GM12878 (cell line): Measurements from ENCODE around the gene IFNK. TPM values are rescaled to one million over a fixed set of nuclear protein-coding genes. Genes with fewer than 3 reads are reported as not detected.

Experiments used
- ATAC-seq: fragments of 200-7000 bp; cut with Tn5 transposase; 3 replicates; pipeline ENCODE4 v1.9.1; 2020; ENCODE audit warnings: mild to moderate bottlenecking, moderate library complexity
- BruUV-seq: library from RNA; stranded (reverse); fragments of 400-500 nt; replicated peaks from 2 replicates; lab custom pipeline; 2021; lab: Mats Ljungman, UMichigan
- CTCF ChIA-PET: fragments of 300-600 bp; sonication (Branson Sonifier 250); formaldehyde crosslinking; extraction: SDS; loops from one replicate; lab custom pipeline; 2021; ENCODE audit warnings: inconsistent platforms; lab: Yijun Ruan, JAX
- POLR2A ChIA-PET: fragments of 350-600 bp; formaldehyde crosslinking; extraction: SDS; loops from one replicate; lab custom pipeline; 2021; ENCODE audit warnings: inconsistent platforms; lab: Charles Lee
- RAD21 ChIA-PET: fragments of 300-600 bp; sonication (Branson Sonifier 250); formaldehyde crosslinking; loops from one replicate; lab custom pipeline; 2023; ENCODE audit warnings: antibody characterized with exemption; ENCODE audit not compliant: unreplicated experiment; lab: Charles Lee
- SMC1A ChIA-PET: fragments of 300-600 bp; sonication (Branson Sonifier 250); formaldehyde crosslinking; loops from one replicate; lab custom pipeline; 2023; ENCODE audit not compliant: unreplicated experiment, uncharacterized antibody; lab: Charles Lee
- DNase-seq: peaks from one replicate; pipeline ENCODE4 v3.0.0-alpha.2; 2011; ENCODE audit warnings: low read depth, low spot score
- FAIRE-seq: peaks from 3 replicates; lab custom pipeline; 2011; peaks lifted over from hg19 to GRCh38; lab: Jason Lieb, UNC
- H2AFZ ChIP-seq: 2 replicates; pipeline ENCODE4 v1.6.0; 2011; ENCODE audit warnings: low read depth, low read length, control low read depth; ENCODE audit not compliant: control insufficient read depth
- H3K27ac ChIP-seq: 2 replicates; pipeline ENCODE4 v1.5.1; 2011; ENCODE audit warnings: control low read depth; ENCODE audit not compliant: control insufficient read depth, insufficient read depth
- H3K27me3 ChIP-seq, 2 experiments: replicated peaks in 1 of 2; 2 replicates each; pipeline versions ENCODE4 v1.6.0 to v1.6.1; 2011; ENCODE audit warnings: low read length in 1 of 2; ENCODE audit not compliant: control insufficient read depth in 2 of 2, insufficient read depth in 2 of 2
- H3K36me3 ChIP-seq, 2 experiments: 2 replicates each; pipeline ENCODE4 v1.5.1; 2011; ENCODE audit warnings: low read length in 1 of 2; ENCODE audit not compliant: control insufficient read depth in 2 of 2, insufficient read depth in 2 of 2
- H3K4me1 ChIP-seq: 2 replicates; pipeline ENCODE4 v1.6.1; 2011; ENCODE audit warnings: mild to moderate bottlenecking, low read length, moderate library complexity, mixed read lengths; ENCODE audit not compliant: control insufficient read depth, insufficient read depth
- H3K4me2 ChIP-seq: 2 replicates; pipeline ENCODE4 v1.6.0; 2011; ENCODE audit warnings: control low read depth; ENCODE audit not compliant: control insufficient read depth, insufficient read depth
- H3K4me3 ChIP-seq: fragments of 200-600 bp; sonication (generic); 2 replicates; pipeline ENCODE4 v1.5.1; 2016
- H3K79me2 ChIP-seq: 2 replicates; pipeline ENCODE4 v1.6.0; 2011; ENCODE audit warnings: low read length; ENCODE audit not compliant: control insufficient read depth, insufficient read depth
- H3K9ac ChIP-seq: 2 replicates; pipeline ENCODE4 v1.8.0; 2011; ENCODE audit warnings: low read length, control low read depth, mixed read lengths; ENCODE audit not compliant: control insufficient read depth, insufficient read depth
- H3K9me3 ChIP-seq: replicated peaks from 3 replicates; pipeline ENCODE4 v1.5.1; 2011; ENCODE audit warnings: mild to moderate bottlenecking, low read length; ENCODE audit not compliant: control insufficient read depth, insufficient read depth
- H4K20me1 ChIP-seq: 2 replicates; pipeline ENCODE4 v1.6.0; 2011; ENCODE audit not compliant: control insufficient read depth, insufficient read depth
- BMI1 ChIP-seq: fragments of 450-650 bp; IDR thresholded peaks from 2 replicates; pipeline ENCODE4 v1.6.1; 2016; ENCODE audit warnings: mild to moderate bottlenecking, moderate library complexity, borderline replicate concordance
- CBX5 ChIP-seq: sonication (generic); IDR thresholded peaks from 2 replicates; pipeline ENCODE4 v1.6.1; 2016; ENCODE audit warnings: low read depth, moderate library complexity, mild to moderate bottlenecking, inconsistent platforms
- CEBPB ChIP-seq, 2 experiments: fragments of 150-350 bp in 1 of 2; IDR thresholded peaks; 2 replicates each; pipeline ENCODE4 v1.6.1; 2012 to 2014; ENCODE audit warnings: low read depth in 2 of 2, low read length in 2 of 2, borderline replicate concordance in 1 of 2, inconsistent platforms in 1 of 2
- EGR1 ChIP-seq, 2 experiments: IDR thresholded peaks; 1 replicate in 1 of 2; 2 replicates in 1 of 2; pipeline ENCODE4 v1.6.1; 2011 to 2012; ENCODE audit warnings: low read depth in 2 of 2, low read length in 2 of 2, borderline replicate concordance in 1 of 2, mild to moderate bottlenecking in 1 of 2, moderate library complexity in 1 of 2
- NFYB ChIP-seq: IDR thresholded peaks from 2 replicates; pipeline ENCODE4 v1.6.1; 2011; ENCODE audit warnings: low read depth, mild to moderate bottlenecking, low read length, improper control_type of control experiment, moderate library complexity; ENCODE audit not compliant: insufficient read depth
- RB1 ChIP-seq: fragments of 450-650 bp; formaldehyde crosslinking; IDR thresholded peaks from 2 replicates; pipeline ENCODE4 v1.6.1; 2017; ENCODE audit warnings: mild to moderate bottlenecking, borderline replicate concordance
- WGBS: methylation state at CpG from one replicate; pipeline ENCODE4 v1.1.6; 2016; ENCODE audit warnings: low lambda C conversion rate; ENCODE audit not compliant: insufficient replicate concordance, insufficient coverage; ENCODE audit errors: missing lambda C conversion rate; 5-methylcytosine and 5-hydroxymethylcytosine counted together
- in situ Hi-C: fragments of 300-500 bp; cut with MboI; formaldehyde crosslinking; loops from 9 replicates; pipeline ENCODE4 v1.14.3; 2018; ENCODE audit warnings: mixed read lengths
- intact Hi-C: fragments of 100-400 bp; cut with micrococcal nuclease; formaldehyde crosslinking; loops from one replicate; pipeline ENCODE4 v1.14.2; 2022; ENCODE audit not compliant: unreplicated experiment
- polyA plus RNA-seq, 11 experiments: library from polyadenylated mRNA; depleted of rRNA in 4 of 11; unstranded in 6 of 11; stranded (reverse) in 5 of 11; fragments of >200 nt; fragmentation: Nextera tagmentation in 4 of 11; fragmentation: Illumina TruSeq in 1 of 11; extraction: Ambion mirVana in 4 of 11; extraction: Trizol in 1 of 11; gene quantifications; 1 replicate in 1 of 11; 2 replicates in 10 of 11; pipeline versions ENCODE4 v1.2.1 to v1.2.3, GENCODE V29; 2011 to 2016; ENCODE audit warnings: inconsistent platforms in 2 of 11, missing spikeins in 2 of 11, low read depth in 1 of 11
- total RNA-seq, 4 experiments: library from RNA; depleted of rRNA in 3 of 4; stranded (reverse); fragments of >200 nt in 3 of 4; fragmentation: Illumina TruSeq in 1 of 4; extraction: Trizol in 1 of 4; gene quantifications; 2 replicates each; pipeline versions ENCODE4 v1.2.1 to v1.2.3, GENCODE V29; 2013 to 2021
- TF ChIP-seq, protein P1 (sequence below): IDR thresholded peaks from 2 replicates; pipeline ENCODE4 v1.6.1; 2012; ENCODE audit warnings: mild to moderate bottlenecking, low read depth, low read length
- TF ChIP-seq, protein P2 (sequence below): fragments of 450-650 bp; IDR thresholded peaks from 2 replicates; pipeline ENCODE4 v1.6.1; 2017; ENCODE audit warnings: mild to moderate bottlenecking, moderate library complexity

The IFNK gene
- total and polyA plus RNA-seq, 10 of the 15 experiments (the other 5 are each of a cell fraction or from before 2014, with no cell fraction given), result 0.06 TPM; not detected in 9

- H3K36me3 ChIP-seq, result no peaks in the 10 kb centered on the region
- no TSS peak for BruUV-seq
- no peak overlapping the region for H3K4me3 ChIP-seq
- RAD21 ChIA-PET, result interaction anchor here (0.9 kb wide), 1 partner anchor 160 kb away, joined by 3 read pairs; no protein-coding TSS in a partner anchor
- H3K79me2 ChIP-seq, result no peaks in the 10 kb centered on the region
- ATAC-seq, result no peak
- H4K20me1 ChIP-seq, result no peaks in the 10 kb centered on the region
- H3K4me1 ChIP-seq, result no peaks in the 10 kb centered on the region
- in situ Hi-C loops (no loop called here), intact Hi-C loops (no loop called here)
- no peak for FAIRE-seq
- no peak overlapping the region for H3K9ac ChIP-seq
- SMC1A ChIA-PET, result interaction anchor here (0.6 to 2.4 kb wide), 6 partner anchors 14 to 115 kb away, joined by 3 to 8 read pairs (median 3); partner anchors contain the start of gene MOB3B
- no peak overlapping the region for H3K27ac ChIP-seq
- 91% methylated on average over 2 of the region's 2 CpGs for whole genome bisulfite sequencing
- POLR2A ChIA-PET, result no interaction called here
- no peaks in the 10 kb centered on the region for H3K9me3 ChIP-seq
- H2AFZ ChIP-seq, result no peak overlapping the region
- TF ChIP-seq, protein P1, sequence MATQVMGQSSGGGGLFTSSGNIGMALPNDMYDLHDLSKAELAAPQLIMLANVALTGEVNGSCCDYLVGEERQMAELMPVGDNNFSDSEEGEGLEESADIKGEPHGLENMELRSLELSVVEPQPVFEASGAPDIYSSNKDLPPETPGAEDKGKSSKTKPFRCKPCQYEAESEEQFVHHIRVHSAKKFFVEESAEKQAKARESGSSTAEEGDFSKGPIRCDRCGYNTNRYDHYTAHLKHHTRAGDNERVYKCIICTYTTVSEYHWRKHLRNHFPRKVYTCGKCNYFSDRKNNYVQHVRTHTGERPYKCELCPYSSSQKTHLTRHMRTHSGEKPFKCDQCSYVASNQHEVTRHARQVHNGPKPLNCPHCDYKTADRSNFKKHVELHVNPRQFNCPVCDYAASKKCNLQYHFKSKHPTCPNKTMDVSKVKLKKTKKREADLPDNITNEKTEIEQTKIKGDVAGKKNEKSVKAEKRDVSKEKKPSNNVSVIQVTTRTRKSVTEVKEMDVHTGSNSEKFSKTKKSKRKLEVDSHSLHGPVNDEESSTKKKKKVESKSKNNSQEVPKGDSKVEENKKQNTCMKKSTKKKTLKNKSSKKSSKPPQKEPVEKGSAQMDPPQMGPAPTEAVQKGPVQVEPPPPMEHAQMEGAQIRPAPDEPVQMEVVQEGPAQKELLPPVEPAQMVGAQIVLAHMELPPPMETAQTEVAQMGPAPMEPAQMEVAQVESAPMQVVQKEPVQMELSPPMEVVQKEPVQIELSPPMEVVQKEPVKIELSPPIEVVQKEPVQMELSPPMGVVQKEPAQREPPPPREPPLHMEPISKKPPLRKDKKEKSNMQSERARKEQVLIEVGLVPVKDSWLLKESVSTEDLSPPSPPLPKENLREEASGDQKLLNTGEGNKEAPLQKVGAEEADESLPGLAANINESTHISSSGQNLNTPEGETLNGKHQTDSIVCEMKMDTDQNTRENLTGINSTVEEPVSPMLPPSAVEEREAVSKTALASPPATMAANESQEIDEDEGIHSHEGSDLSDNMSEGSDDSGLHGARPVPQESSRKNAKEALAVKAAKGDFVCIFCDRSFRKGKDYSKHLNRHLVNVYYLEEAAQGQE, result no peak
- TF ChIP-seq, protein P2, sequence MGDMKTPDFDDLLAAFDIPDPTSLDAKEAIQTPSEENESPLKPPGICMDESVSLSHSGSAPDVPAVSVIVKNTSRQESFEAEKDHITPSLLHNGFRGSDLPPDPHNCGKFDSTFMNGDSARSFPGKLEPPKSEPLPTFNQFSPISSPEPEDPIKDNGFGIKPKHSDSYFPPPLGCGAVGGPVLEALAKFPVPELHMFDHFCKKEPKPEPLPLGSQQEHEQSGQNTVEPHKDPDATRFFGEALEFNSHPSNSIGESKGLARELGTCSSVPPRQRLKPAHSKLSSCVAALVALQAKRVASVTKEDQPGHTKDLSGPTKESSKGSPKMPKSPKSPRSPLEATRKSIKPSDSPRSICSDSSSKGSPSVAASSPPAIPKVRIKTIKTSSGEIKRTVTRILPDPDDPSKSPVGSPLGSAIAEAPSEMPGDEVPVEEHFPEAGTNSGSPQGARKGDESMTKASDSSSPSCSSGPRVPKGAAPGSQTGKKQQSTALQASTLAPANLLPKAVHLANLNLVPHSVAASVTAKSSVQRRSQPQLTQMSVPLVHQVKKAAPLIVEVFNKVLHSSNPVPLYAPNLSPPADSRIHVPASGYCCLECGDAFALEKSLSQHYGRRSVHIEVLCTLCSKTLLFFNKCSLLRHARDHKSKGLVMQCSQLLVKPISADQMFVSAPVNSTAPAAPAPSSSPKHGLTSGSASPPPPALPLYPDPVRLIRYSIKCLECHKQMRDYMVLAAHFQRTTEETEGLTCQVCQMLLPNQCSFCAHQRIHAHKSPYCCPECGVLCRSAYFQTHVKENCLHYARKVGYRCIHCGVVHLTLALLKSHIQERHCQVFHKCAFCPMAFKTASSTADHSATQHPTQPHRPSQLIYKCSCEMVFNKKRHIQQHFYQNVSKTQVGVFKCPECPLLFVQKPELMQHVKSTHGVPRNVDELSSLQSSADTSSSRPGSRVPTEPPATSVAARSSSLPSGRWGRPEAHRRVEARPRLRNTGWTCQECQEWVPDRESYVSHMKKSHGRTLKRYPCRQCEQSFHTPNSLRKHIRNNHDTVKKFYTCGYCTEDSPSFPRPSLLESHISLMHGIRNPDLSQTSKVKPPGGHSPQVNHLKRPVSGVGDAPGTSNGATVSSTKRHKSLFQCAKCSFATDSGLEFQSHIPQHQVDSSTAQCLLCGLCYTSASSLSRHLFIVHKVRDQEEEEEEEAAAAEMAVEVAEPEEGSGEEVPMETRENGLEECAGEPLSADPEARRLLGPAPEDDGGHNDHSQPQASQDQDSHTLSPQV, result no peak
- TF ChIP-seq NFYB (no peak), CBX5 (no peak), RB1 (no peak), EGR1 (IDR thresholded peaks at IDR 0.05; ENCODE audit: borderline replicate concordance in 1 of 2, low read depth in 2 of 2, low read length in 2 of 2) (no peak), CEBPB (IDR thresholded peaks at IDR 0.05; ENCODE audit: borderline replicate concordance in 1 of 2, low read depth in 2 of 2, low read length in 2 of 2) (no peak), BMI1 (no peak)
- CTCF ChIA-PET, result interaction anchor here (0.8 to 2.0 kb wide), 2 partner anchors 32 to 181 kb away, joined by 3 to 4 read pairs; no protein-coding TSS in a partner anchor
- DNase-seq, result no peak
- no peaks in the 10 kb centered on the region for H3K27me3 ChIP-seq
- no peak overlapping the region for H3K4me2 ChIP-seq
These were observed 9.5 kb upstream of the IFNK start for GRCh38 chr9:27514551-27514950.
